HEK293 (cell line): Measurements from ENCODE around the gene PCBP3.
A peak's percentile ranks its signal among the peaks of the same experiment; 100 is the strongest.
"Not testable (repeated sequence)": the region's sequence is repeated elsewhere in the genome, so short reads cannot be mapped to it uniquely, and the experiment has no call there.

Experiments used
- CTCF ChIA-PET: fragments of 350-600 bp; formaldehyde crosslinking; extraction: SDS; loops from one replicate; lab custom pipeline; 2021; ENCODE audit warnings: antibody characterized with exemption; lab: Yijun Ruan, JAX
- POLR2A ChIA-PET: fragments of 300-600 bp; formaldehyde crosslinking; extraction: SDS; loops from one replicate; lab custom pipeline; 2020; ENCODE audit warnings: antibody characterized with exemption, inconsistent platforms; lab: Yijun Ruan, JAX
- H3K27ac ChIP-seq: fragments of 200-500 bp; sonication (Bioruptor generic); 2 replicates; pipeline ENCODE4 v1.5.1; 2014; ENCODE audit warnings: low read depth, low read length, control low read depth, inconsistent platforms; ENCODE audit errors: extremely low read depth
- H3K36me3 ChIP-seq, 2 experiments: fragments of 200-500 bp in 1 of 2; sonication (Bioruptor generic) in 1 of 2; 1 replicate in 1 of 2; 2 replicates in 1 of 2; pipeline ENCODE4 v1.5.1; 2014 to 2017; ENCODE audit warnings: inconsistent platforms in 2 of 2, low read length in 2 of 2; ENCODE audit not compliant: control insufficient read depth in 2 of 2, insufficient read depth in 1 of 2
- H3K4me1 ChIP-seq: fragments of 200-500 bp; sonication (Bioruptor generic); 2 replicates; pipeline ENCODE4 v1.5.1; 2014; ENCODE audit warnings: mild to moderate bottlenecking, low read length, inconsistent platforms; ENCODE audit not compliant: control insufficient read depth, insufficient read depth
- H3K4me3 ChIP-seq: 2 replicates; pipeline ENCODE4 v1.5.1; 2011; ENCODE audit warnings: low read depth, mild to moderate bottlenecking, control low read depth, low read length, moderate library complexity
- H3K9me3 ChIP-seq: fragments of 200-500 bp; sonication (Bioruptor generic); 2 replicates; pipeline ENCODE4 v1.5.1; 2014; ENCODE audit warnings: low read depth, low read length, inconsistent platforms; ENCODE audit not compliant: control insufficient read depth, insufficient read depth
- FEZF1 ChIP-seq: fragments of 450-650 bp; formaldehyde crosslinking; IDR thresholded peaks from 2 replicates; pipeline ENCODE4 v1.5.1; 2016; ENCODE audit warnings: missing biosample characterization, missing genetic modification characterization
- GLI4 ChIP-seq: fragments of 450-650 bp; formaldehyde crosslinking; IDR thresholded peaks from 2 replicates; pipeline ENCODE4 v1.5.1; 2016; ENCODE audit warnings: missing biosample characterization, missing genetic modification characterization
- GLIS1 ChIP-seq: fragments of 450-650 bp; formaldehyde crosslinking; IDR thresholded peaks from 2 replicates; pipeline ENCODE4 v1.5.1; 2016; ENCODE audit warnings: missing biosample characterization, missing genetic modification characterization
- GLIS2 ChIP-seq: fragments of 450-650 bp; formaldehyde crosslinking; IDR thresholded peaks from 2 replicates; pipeline ENCODE4 v1.5.1; 2016; ENCODE audit warnings: missing biosample characterization, missing genetic modification characterization
- KLF9 ChIP-seq: fragments of 450-650 bp; formaldehyde crosslinking; IDR thresholded peaks from 2 replicates; pipeline ENCODE4 v1.5.1; 2016; ENCODE audit warnings: missing biosample characterization, missing genetic modification characterization, low read depth
- MEIS1 ChIP-seq: sonication (generic); formaldehyde crosslinking; IDR thresholded peaks from 2 replicates; pipeline ENCODE4 v1.8.1; 2022; ENCODE audit warnings: missing genetic modification reagents, mild to moderate bottlenecking, borderline replicate concordance
- OSR2 ChIP-seq: fragments of 450-650 bp; formaldehyde crosslinking; IDR thresholded peaks from 2 replicates; pipeline ENCODE4 v1.5.1; 2016; ENCODE audit warnings: missing biosample characterization, missing genetic modification characterization
- REPIN1 ChIP-seq: fragments of 450-650 bp; formaldehyde crosslinking; IDR thresholded peaks from 2 replicates; pipeline ENCODE4 v1.5.1; 2017; ENCODE audit warnings: missing biosample characterization, missing genetic modification characterization, low read depth
- SETDB1 ChIP-seq: IDR thresholded peaks from one replicate; pipeline ENCODE4 v1.6.1; 2017; ENCODE audit warnings: mild to moderate bottlenecking, low read length, moderate library complexity, mixed read lengths; ENCODE audit not compliant: insufficient read length
- SP2 ChIP-seq: fragments of 450-650 bp; formaldehyde crosslinking; IDR thresholded peaks from 2 replicates; pipeline ENCODE4 v1.5.1; 2016; ENCODE audit warnings: missing biosample characterization, missing genetic modification characterization
- WT1 ChIP-seq: fragments of 450-650 bp; formaldehyde crosslinking; IDR thresholded peaks from 2 replicates; pipeline ENCODE4 v1.5.1; 2016; ENCODE audit warnings: missing biosample characterization, missing genetic modification characterization
- ZBTB21 ChIP-seq: fragments of 450-650 bp; formaldehyde crosslinking; IDR thresholded peaks from 2 replicates; pipeline ENCODE4 v1.5.1; 2017; ENCODE audit warnings: missing biosample characterization, missing genetic modification characterization
- ZFHX2 ChIP-seq: fragments of 450-650 bp; formaldehyde crosslinking; conservative IDR thresholded peaks from 2 replicates; pipeline ENCODE4 v1.5.1; 2016; ENCODE audit warnings: missing biosample characterization, missing genetic modification characterization
- ZFP37 ChIP-seq: fragments of 450-650 bp; formaldehyde crosslinking; IDR thresholded peaks from 2 replicates; pipeline ENCODE4 v1.5.1; 2016; ENCODE audit warnings: missing biosample characterization, missing genetic modification characterization
- ZIC2 ChIP-seq: fragments of 450-650 bp; formaldehyde crosslinking; IDR thresholded peaks from 2 replicates; pipeline ENCODE4 v1.5.1; 2016; ENCODE audit warnings: missing biosample characterization, missing genetic modification characterization
- ZNF10 ChIP-seq: fragments of 450-650 bp; formaldehyde crosslinking; IDR thresholded peaks from 2 replicates; pipeline ENCODE4 v1.5.1; 2017; ENCODE audit warnings: missing biosample characterization, missing genetic modification characterization
- ZNF140 ChIP-seq: fragments of 450-650 bp; formaldehyde crosslinking; IDR thresholded peaks from 2 replicates; pipeline ENCODE4 v1.5.1; 2016; ENCODE audit warnings: missing biosample characterization, missing genetic modification characterization
- ZNF174 ChIP-seq: fragments of 450-650 bp; formaldehyde crosslinking; IDR thresholded peaks from 2 replicates; pipeline ENCODE4 v1.5.0; 2017; ENCODE audit warnings: missing biosample characterization, mild to moderate bottlenecking, missing genetic modification characterization
- ZNF175 ChIP-seq: fragments of 450-650 bp; formaldehyde crosslinking; IDR thresholded peaks from 2 replicates; pipeline ENCODE4 v1.5.1; 2016; ENCODE audit warnings: missing biosample characterization, missing genetic modification characterization
- ZNF48 ChIP-seq: fragments of 450-650 bp; formaldehyde crosslinking; IDR thresholded peaks from 2 replicates; pipeline ENCODE4 v1.5.1; 2016; ENCODE audit warnings: missing biosample characterization, missing genetic modification characterization
- ZNF600 ChIP-seq: fragments of 450-650 bp; formaldehyde crosslinking; IDR thresholded peaks from 2 replicates; pipeline ENCODE4 v1.5.1; 2016; ENCODE audit warnings: missing biosample characterization, missing genetic modification characterization
- ZNF664 ChIP-seq: fragments of 450-650 bp; formaldehyde crosslinking; IDR thresholded peaks from 2 replicates; pipeline ENCODE4 v1.5.1; 2016; ENCODE audit warnings: missing biosample characterization, missing genetic modification characterization
- ZNF677 ChIP-seq: fragments of 450-650 bp; IDR thresholded peaks from 2 replicates; pipeline ENCODE4 v1.5.0; 2018; ENCODE audit warnings: missing biosample characterization, mild to moderate bottlenecking, missing genetic modification characterization, moderate library complexity
- ZNF76 ChIP-seq: fragments of 450-650 bp; formaldehyde crosslinking; IDR thresholded peaks from 2 replicates; pipeline ENCODE4; 2016; ENCODE audit warnings: low read depth, missing biosample characterization, missing genetic modification characterization, borderline replicate concordance
- ZNF777 ChIP-seq: fragments of 450-650 bp; formaldehyde crosslinking; IDR thresholded peaks from 2 replicates; pipeline ENCODE4 v1.5.1; 2017; ENCODE audit warnings: missing biosample characterization, missing genetic modification characterization, borderline replicate concordance
- TF ChIP-seq, protein P1 (sequence below): fragments of 450-650 bp; formaldehyde crosslinking; IDR thresholded peaks from 2 replicates; pipeline ENCODE4 v1.5.1; 2016; ENCODE audit warnings: missing biosample characterization, missing genetic modification characterization

PCBP3 gene

DNA sequence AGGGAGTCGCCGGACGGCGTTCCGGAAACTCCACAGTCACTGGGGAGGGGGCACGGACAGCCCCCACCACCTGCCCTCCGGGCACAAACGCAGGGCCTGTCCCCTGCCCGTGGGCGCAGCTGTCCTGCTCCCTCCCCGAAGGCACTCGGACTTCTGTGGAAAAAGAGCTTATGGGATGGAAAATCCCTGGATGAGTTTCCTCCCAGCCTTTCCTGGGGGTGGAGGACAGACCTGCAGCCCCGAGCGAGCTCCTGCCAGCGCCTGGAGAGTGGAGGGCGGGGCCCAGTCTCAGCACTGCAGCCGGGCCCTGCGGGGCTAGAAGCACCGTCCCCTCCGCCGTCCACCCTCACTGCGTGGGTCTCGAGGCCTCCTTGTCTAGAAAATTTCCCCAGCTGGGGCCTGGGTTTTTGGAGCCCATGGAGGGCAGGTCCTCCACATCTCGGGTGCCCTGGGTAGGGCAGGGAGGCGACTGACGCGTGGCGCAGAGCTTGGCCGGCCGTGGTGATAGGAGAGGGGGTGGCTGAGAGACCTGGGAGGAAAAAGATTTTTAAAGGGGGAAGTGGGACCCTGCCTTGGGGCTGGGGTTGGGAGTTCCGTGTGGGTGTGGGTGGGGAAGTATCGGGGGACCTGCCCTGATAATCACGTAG is 331.6 kb downstream of the PCBP3 start (continued):
- TF ChIP-seq ZNF174 (tag by site-specific recombination) (no peak), ZNF600 (peak; percentile 93), ZBTB21 (tag by site-specific recombination) (no peak), KLF9 (tag by site-specific recombination) (peak; percentile 44; the same call in 1 of the 2 replicates), ZNF777 (no peak), SP2 (tag by site-specific recombination) (peak; percentile 33), WT1 (tag by site-specific recombination) (0 out of 2 replicates have a peak, but pooled peaks have one; percentile 55), ZNF76 (peak; percentile 67), GLIS1 (tag by site-specific recombination) (peak; percentile 55), ZIC2 (peak; percentile 18), ZFHX2 (peak; percentile 64)
- TF ChIP-seq, protein P1, sequence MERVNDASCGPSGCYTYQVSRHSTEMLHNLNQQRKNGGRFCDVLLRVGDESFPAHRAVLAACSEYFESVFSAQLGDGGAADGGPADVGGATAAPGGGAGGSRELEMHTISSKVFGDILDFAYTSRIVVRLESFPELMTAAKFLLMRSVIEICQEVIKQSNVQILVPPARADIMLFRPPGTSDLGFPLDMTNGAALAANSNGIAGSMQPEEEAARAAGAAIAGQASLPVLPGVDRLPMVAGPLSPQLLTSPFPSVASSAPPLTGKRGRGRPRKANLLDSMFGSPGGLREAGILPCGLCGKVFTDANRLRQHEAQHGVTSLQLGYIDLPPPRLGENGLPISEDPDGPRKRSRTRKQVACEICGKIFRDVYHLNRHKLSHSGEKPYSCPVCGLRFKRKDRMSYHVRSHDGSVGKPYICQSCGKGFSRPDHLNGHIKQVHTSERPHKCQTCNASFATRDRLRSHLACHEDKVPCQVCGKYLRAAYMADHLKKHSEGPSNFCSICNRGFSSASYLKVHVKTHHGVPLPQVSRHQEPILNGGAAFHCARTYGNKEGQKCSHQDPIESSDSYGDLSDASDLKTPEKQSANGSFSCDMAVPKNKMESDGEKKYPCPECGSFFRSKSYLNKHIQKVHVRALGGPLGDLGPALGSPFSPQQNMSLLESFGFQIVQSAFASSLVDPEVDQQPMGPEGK (tag by site-specific recombination) = peak; percentile 86; the same call in 1 of the 2 replicates

DNA sequence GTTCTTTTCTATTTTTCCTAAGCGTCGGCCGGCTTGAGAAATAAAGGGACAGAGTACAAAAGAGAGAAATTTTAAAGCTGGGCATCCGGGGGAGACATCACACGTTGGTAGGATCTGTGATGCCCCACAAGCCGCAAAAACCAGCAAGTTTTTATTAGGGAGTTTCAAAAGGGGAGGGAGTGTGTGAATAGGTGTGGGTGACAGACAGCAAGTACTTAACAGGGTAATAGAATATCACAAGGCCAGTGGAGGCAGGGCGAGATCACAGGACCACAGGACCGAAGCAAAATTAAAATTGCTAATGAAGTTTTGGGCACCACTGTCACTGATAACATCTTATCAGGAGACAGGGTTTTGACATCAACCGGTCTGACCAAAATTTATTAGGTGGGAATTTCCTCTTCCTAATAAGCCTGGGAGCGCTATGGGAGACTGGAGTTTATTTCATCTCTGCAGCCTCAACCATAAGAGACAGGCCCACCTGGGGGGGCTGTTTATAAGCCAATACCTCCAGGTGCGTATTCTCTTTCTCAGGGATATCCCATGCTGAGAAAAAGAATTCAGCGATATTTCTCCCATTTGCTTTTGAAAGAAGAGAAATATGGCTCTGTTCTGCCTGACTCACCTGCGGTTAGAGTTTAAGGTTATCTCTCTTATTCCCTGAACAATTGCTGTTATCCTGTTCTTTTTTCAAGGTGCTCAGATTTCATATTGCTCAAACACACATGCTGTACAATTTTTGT is 332.3 kb downstream of the PCBP3 start:
- TF ChIP-seq WT1 (tag by site-specific recombination) = peak; percentile 50; the same call in 1 of the 2 replicates
- peak; percentile 51 for TF ChIP-seq GLIS1 (tag by site-specific recombination)
- TF ChIP-seq, all 188 proteins: peak for 2; not testable (repeated sequence) for 186
- H3K4me3 ChIP-seq, H3K36me3 ChIP-seq, H3K9me3 ChIP-seq, POLR2A ChIA-PET, H3K27ac ChIP-seq: not testable (repeated sequence)
- peaks cover 25% of the 10 kb centered on the region for H3K4me1 ChIP-seq
- CTCF ChIA-PET = interaction anchor here (0.6 to 1.1 kb wide), 3 partner anchors 9 to 694 kb away, joined by 3 read pairs; no protein-coding TSS in a partner anchor

DNA sequence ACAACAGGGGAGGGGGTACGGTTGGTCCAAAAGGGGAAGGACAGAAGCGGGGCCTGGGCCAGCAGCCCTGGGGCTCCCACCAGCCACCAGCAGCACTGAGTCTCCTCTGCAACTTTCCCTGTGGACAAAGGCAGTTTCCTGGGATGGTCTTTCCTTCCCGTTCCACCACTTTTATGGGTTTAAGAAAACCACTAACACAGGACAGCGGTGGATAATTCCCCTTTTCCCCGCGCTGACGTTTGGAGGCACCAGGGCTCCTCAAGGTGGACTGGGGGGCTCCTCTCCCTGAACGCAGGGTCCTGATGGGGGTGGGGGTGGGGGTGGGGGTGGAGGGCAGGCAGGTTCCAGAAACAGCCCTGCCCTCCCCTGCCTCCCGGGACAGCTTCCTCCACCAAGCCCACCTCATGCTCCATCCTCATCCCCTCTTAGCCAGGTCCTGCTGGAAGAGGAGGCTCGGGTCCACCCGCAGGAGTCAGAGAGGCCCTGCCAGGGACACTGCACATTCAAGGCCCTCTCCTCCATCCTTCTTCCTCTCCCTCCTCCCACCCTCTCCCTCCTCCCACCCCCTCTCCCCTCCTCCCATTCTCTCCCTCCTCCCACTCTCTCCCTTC is 333.3 kb downstream of the PCBP3 start:
- no peaks in the 10 kb centered on the region for H3K36me3 ChIP-seq
- H3K4me1 ChIP-seq = peaks cover 28% of the 10 kb centered on the region
- no peak overlapping the region for H3K27ac ChIP-seq
- H3K9me3 ChIP-seq = no peaks in the 10 kb centered on the region
- POLR2A ChIA-PET = no interaction called here
- CTCF ChIA-PET = interaction anchor here (0.6 kb wide), 1 partner anchor 50 kb away, joined by 3 read pairs; no protein-coding TSS in a partner anchor
- TF ChIP-seq, protein P1 (tag by site-specific recombination) = peak; percentile 41; the same call in 1 of the 2 replicates
- TF ChIP-seq ZNF677 (tag by site-specific recombination) = no peak
- H3K4me3 ChIP-seq = no peak overlapping the region

DNA sequence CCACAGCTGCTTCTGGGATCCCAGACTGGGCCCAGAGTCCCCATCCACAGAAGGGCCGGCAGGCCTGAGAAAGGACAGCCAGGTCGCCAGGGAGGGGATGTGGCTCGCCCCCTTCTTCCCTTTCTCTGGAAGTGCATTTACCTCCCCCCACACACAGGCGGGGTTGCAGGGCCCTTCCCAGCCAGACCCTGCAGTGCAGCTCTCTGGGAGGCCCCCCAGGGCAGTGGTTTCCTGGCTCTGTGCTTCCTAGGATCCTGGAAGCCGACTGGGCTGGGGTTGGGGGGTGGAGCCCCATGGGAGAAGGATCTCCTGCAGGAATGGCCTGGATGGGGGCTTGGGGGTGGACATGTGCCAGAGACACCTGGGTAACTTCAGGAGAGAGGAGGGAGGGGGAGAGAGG is 333.9 kb downstream of the PCBP3 start:
- ChIA-PET CTCF (interaction anchor here (0.6 kb wide), 1 partner anchor 19 kb away, joined by 6 read pairs; no protein-coding TSS in a partner anchor), POLR2A (no interaction called here)
- H3K9me3 ChIP-seq = no peaks in the 10 kb centered on the region
- no peak overlapping the region for H3K27ac ChIP-seq
- H3K36me3 ChIP-seq = no peaks in the 10 kb centered on the region
- peaks cover 30% of the 10 kb centered on the region for H3K4me1 ChIP-seq
- no peak overlapping the region for H3K4me3 ChIP-seq
- no peak for TF ChIP-seq ZNF48 (tag by site-specific recombination)
- no peak for TF ChIP-seq ZNF664 (tag by site-specific recombination)
- TF ChIP-seq REPIN1 = no peak
- TF ChIP-seq ZNF140 (tag by site-specific recombination) = no peak
- TF ChIP-seq GLIS2 (tag by site-specific recombination) = peak; percentile 48; the same call in 1 of the 2 replicates
- TF ChIP-seq ZFP37 (tag by site-specific recombination) = no peak
- no peak for TF ChIP-seq ZNF175 (tag by site-specific recombination)
- no peak for TF ChIP-seq SETDB1
- no peak for TF ChIP-seq GLI4
- no peak for TF ChIP-seq MEIS1
- TF ChIP-seq OSR2 (tag by site-specific recombination) = 0 out of 2 replicates have a peak, but pooled peaks have one; percentile 22
- no peak for TF ChIP-seq ZNF10
- no peak for TF ChIP-seq FEZF1
